ENCODE data around the gene ATP5F1D.

The ATP5F1D gene

DNA sequence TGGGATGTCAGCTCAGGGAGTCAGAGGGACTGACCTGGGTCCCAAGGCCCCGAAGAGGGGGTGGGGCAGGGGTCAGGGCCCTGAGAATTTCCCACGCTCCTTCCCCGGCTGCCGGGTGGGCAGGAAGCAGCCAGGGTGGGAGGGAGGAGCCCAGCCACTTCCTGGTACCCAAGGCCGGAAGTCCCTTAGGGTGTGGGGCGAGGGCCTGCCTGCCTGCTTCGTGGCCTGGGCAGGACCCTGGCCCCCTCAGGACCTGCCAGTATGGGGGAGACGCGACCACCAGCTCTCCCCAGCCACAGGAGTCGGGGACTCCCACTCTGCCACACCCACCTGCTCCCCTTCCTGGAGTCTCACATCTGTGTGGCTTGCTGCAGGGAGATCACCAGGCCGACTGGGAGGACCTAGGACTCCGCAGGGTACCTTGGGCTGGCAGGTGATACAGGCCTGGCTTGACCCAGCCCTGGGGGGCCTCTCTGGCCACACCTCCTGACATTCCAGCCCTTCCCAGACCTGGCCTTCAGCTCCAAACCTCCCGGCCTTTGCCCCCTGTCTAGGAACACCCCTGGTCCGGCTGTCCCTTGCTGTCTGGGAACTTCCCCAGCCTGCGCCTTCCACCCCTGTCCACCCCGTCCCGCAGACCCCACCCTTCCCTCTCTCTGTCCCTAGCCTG, 17.8 kb downstream of the ATP5F1D start:
- DNase-seq (ENCODE audit: low spot score), result no peak

DNA sequence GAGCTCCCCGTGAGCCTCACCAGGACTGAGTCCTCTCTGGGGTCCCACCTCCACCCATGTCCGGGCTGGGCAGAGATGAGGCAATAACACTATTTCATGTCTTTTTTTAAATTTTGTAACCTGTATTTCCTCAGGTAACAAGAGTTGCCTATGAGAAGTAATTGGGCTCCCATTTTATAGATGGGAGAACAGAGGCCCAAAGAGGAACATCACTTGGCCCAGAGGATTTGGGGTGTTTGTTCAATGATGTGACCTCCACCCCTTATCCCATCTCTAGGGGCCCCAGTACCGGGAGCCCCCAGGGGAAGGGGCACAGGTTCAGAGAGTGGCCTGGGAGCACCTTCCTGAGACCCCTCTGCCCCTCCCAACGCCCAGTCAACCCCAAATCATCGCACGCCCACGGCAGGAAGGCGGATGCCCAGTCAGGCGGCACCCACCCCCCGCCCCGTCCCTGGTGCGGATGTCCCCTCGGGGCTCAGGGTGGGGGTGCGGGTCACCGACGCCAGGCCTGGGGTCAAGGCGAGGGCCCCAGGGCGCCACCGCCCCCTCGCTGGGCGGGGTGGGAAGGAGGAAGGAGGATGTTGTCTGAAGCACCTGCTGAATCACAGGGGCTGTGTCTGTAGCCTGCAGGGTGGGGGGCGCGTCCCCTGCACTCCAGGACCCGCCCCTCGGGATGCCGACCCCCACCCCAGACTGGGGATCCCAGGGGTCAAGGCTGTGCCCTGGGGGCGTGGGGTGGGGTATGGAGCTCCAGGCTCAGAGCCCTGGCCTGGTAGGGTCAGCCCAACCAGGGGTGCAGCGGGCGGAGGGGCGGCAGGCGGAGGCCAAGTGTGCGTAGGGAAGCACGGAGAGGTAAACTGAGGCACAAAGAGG, 18.6 kb downstream of the ATP5F1D start:
- DNase-seq (ENCODE audit: low spot score), result no peak

DNA sequence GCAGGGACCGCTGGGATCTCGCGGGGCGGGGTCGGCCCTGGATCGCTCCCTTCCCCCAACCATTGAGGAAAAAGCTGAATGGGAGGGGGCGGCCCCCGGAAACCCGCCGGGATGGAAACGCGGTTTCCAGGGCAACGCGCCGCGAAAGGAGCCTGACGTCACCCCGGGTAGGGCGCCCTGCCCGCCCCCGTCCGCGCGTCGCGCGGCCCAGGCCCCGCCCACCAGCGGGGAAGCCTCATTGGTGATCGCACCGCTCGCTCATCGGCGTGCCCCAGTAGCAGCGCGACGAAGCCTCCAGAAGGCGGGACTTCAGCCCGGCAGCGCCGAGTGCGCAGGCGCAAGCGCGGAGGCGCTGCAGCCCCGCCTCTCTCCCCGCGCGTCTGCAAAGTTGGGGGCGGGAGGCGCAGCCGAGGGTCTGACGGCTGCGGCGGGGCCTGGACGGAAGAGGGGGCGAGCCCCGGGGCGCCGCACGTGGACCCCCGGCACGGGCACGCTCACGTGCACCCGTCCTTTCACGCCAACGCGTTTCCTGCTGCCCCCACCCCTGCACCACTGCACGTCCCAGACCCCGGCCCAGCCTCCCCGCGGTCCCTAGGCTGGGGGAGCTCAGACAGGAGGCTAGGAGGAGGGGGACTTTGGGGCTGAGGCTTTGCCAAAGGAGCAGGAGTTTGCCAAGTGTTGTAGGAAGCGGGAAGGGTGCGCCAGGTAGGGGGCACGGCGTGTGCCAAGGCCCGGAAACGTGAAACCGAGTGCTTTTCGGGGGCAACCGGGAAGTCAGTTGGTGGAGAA, 19.4 kb downstream of the ATP5F1D start:
- DNase-seq (ENCODE audit: low spot score), result peak; percentile 95

DNA sequence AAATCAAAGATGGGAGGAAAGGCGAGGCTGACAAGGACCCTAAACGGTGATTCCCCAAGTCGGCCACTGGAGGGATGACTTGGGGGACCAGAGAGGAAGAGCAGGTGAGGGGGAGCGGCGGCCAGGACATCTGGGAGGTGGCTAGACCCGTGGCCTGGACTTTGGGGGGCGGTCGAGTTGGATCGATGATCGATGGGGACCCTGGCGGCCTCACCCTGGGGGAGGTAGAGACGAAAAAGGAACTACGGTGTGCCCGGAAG, 19.9 kb downstream of the ATP5F1D start:
- no peak for DNase-seq (ENCODE audit: low spot score)

GRCh38 chr19:1261798-1262622, 20.5 kb downstream of the ATP5F1D start:
- DNase-seq (ENCODE audit: low spot score), result no peak

GRCh38 chr19:1262623-1263123, 21.1 kb downstream of the ATP5F1D start:
- no peak for DNase-seq (ENCODE audit: low spot score)

GRCh38 chr19:1263188-1263587, 21.6 kb downstream of the ATP5F1D start:
- no peak for DNase-seq (ENCODE audit: low spot score)

- DNase-seq (ENCODE audit: low spot score), result peak; percentile 86
Measured at GRCh38 chr19:1264801-1265614, 23.5 kb downstream of the ATP5F1D start.

DNA sequence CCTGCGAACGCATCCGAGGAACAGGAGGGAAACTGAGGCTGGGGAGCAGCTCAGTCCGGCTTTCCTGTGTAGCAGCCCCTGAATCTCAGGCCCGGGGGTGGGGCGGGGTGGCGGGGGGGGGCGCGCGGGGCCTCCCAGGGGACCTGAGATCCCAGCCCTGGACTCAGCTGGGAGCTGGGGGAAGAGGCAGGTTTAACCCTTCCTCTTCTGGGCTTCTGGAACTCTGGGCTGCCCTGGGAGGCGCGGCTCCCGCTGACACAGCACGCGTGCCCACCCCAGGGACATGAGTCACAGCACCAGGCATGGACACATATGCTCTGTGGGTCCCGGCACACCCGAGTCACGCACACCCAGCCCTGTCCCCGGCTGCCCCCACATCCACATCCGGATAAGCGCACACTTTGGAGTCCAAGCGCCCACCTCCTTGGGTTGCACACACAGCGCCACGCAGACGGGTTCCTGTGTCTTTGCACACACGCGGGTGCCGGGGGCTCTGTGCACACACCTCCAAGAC, 24.1 kb downstream of the ATP5F1D start:
- peak; percentile 70 for DNase-seq (ENCODE audit: low spot score)

- DNase-seq (ENCODE audit: low spot score), result peak; percentile 93
Measured at GRCh38 chr19:1266129-1266915, 24.8 kb downstream of the ATP5F1D start.

GRCh38 chr19:1266916-1267476, 25.4 kb downstream of the ATP5F1D start:
- DNase-seq (ENCODE audit: low spot score), result peak; percentile 76

GRCh38 chr19:1267477-1268225, 26.1 kb downstream of the ATP5F1D start:
- DNase-seq (ENCODE audit: low spot score), result no peak

- DNase-seq (ENCODE audit: low spot score), result no peak
Measured at GRCh38 chr19:1268226-1269064, 26.9 kb downstream of the ATP5F1D start.

- peak; percentile 97 for DNase-seq (ENCODE audit: low spot score)
Measured at GRCh38 chr19:1269065-1269477, 27.5 kb downstream of the ATP5F1D start, which contains the start of gene CIRBP. TSS of gene CIRBP (plus strand) at chr19:1269332. CDS start at chr19:1270934, 1,602 bp downstream.

DNA sequence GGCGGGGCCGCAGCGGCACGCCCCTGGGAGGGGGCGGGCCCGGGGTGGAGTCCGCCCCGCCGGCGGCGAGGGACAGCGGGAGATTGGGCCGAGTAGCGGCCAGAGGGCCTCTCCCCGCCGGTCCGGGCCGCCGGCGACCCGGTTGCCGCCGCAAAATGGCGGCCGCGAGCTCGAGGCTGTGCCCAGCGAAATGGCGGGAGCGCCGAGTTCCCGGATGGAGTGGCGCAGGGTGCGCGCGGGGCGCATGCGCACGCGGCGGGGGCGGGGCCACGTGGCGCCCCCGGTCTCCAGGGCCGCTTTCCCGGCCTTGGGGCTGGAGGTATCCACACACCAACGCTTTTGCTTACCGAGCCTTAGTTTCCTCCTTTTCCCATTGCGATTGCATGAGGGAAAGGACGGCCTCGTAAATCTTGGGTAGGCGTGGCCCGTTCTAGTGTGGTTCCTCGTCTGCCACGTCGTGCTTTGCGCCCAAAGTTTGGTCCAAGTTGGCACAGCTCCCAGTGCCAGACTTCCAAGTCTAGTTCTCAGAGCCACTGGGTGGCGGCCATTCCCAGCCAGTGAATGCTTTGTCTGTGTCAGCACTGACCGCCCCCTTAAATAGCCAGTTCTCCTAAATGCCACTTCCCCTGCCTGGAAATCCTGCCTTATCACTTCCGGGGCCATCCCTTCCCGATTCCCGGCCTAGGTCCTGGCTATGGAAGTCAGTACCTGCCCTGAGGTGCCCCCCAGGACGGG, 28.1 kb downstream of the ATP5F1D start:
- DNase-seq (ENCODE audit: low spot score), result peak; percentile 94

- no peak for DNase-seq (ENCODE audit: low spot score)
Measured at GRCh38 chr19:1270213-1270853, 28.8 kb downstream of the ATP5F1D start.
